ENCODE data around the gene ADCY10. TPM values are rescaled to one million over a fixed set of nuclear protein-coding genes. Genes with fewer than 3 reads are reported as not detected.

The ADCY10 gene
- total RNA-seq, 1 experiment from 2014 or later: 0.31 TPM

GRCh38 chr1:167881069-167881468 is 32.9 kb downstream of the ADCY10 start:
- CTCF ChIA-PET: no interaction called here
- no TSS peak for BruUV-seq (replicated peaks)
- H3K27ac Mint-ChIP-seq (ENCODE audit: unreplicated experiment): no peak overlapping the region
- intact Hi-C loops (cut with micrococcal nuclease; ENCODE audit: unreplicated experiment): no loop called here
- H3K4me3 Mint-ChIP-seq (ENCODE audit: low read depth, unreplicated experiment): no peak overlapping the region
- TF ChIP-seq, protein P1, sequence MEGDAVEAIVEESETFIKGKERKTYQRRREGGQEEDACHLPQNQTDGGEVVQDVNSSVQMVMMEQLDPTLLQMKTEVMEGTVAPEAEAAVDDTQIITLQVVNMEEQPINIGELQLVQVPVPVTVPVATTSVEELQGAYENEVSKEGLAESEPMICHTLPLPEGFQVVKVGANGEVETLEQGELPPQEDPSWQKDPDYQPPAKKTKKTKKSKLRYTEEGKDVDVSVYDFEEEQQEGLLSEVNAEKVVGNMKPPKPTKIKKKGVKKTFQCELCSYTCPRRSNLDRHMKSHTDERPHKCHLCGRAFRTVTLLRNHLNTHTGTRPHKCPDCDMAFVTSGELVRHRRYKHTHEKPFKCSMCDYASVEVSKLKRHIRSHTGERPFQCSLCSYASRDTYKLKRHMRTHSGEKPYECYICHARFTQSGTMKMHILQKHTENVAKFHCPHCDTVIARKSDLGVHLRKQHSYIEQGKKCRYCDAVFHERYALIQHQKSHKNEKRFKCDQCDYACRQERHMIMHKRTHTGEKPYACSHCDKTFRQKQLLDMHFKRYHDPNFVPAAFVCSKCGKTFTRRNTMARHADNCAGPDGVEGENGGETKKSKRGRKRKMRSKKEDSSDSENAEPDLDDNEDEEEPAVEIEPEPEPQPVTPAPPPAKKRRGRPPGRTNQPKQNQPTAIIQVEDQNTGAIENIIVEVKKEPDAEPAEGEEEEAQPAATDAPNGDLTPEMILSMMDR (IDR thresholded peaks at IDR 0.05; ENCODE audit: unreplicated experiment): no peak
- H3K4me1 Mint-ChIP-seq (ENCODE audit: low read depth, unreplicated experiment): peaks cover 7% of the 10 kb centered on the region
- no peaks in the 10 kb centered on the region for H3K27me3 Mint-ChIP-seq (ENCODE audit: unreplicated experiment)
- H3K9me3 Mint-ChIP-seq (ENCODE audit: low read depth, unreplicated experiment): peaks cover 3% of the 10 kb centered on the region
- H3K36me3 Mint-ChIP-seq (ENCODE audit: insufficient read depth, unreplicated experiment): no peaks in the 10 kb centered on the region
- DNase-seq: no peak

GRCh38 chr1:167880580-167881021 is 33.3 kb downstream of the ADCY10 start:
- H3K4me1 Mint-ChIP-seq (ENCODE audit: low read depth, unreplicated experiment): peaks cover 7% of the 10 kb centered on the region
- no peak overlapping the region for H3K27ac Mint-ChIP-seq (ENCODE audit: unreplicated experiment)
- H3K4me3 Mint-ChIP-seq (ENCODE audit: low read depth, unreplicated experiment): no peak overlapping the region
- peaks cover 3% of the 10 kb centered on the region for H3K9me3 Mint-ChIP-seq (ENCODE audit: low read depth, unreplicated experiment)
- no peak for DNase-seq
- TF ChIP-seq, protein P1 (IDR thresholded peaks at IDR 0.05; ENCODE audit: unreplicated experiment): no peak
- H3K27me3 Mint-ChIP-seq (ENCODE audit: unreplicated experiment): no peaks in the 10 kb centered on the region
- no TSS peak for BruUV-seq (replicated peaks)
- CTCF ChIA-PET: no interaction called here
- intact Hi-C loops (cut with micrococcal nuclease; ENCODE audit: unreplicated experiment): no loop called here
- H3K36me3 Mint-ChIP-seq (ENCODE audit: insufficient read depth, unreplicated experiment): no peaks in the 10 kb centered on the region

DNA sequence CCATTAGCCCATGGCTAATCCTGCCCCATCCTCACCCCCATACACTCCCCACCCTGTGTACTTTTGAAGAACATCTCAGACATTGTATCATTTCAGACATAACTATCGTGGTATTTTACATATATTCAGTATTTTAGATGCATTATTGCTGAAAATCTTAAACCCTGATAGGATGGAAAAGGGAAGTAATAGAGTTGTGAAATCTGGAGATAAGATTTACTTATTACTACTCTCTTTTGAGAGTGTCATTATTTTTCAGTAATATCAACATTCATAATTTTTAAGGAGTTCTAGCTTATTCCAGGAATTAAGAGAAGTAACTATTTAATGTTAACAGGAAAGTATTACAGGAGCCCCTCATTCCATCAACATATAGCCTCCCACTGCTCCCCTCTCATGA is 34.4 kb downstream of the ADCY10 start:
- CTCF ChIA-PET: no interaction called here
- DNase-seq: no peak
- no peaks in the 10 kb centered on the region for H3K27me3 Mint-ChIP-seq (ENCODE audit: unreplicated experiment)
- no peaks in the 10 kb centered on the region for H3K36me3 Mint-ChIP-seq (ENCODE audit: insufficient read depth, unreplicated experiment)
- no peaks in the 10 kb centered on the region for H3K9me3 Mint-ChIP-seq (ENCODE audit: low read depth, unreplicated experiment)
- H3K4me3 Mint-ChIP-seq (ENCODE audit: low read depth, unreplicated experiment): no peak overlapping the region
- TF ChIP-seq, protein P1 (IDR thresholded peaks at IDR 0.05; ENCODE audit: unreplicated experiment): no peak
- no TSS peak for BruUV-seq (replicated peaks)
- intact Hi-C loops (cut with micrococcal nuclease; ENCODE audit: unreplicated experiment): no loop called here
- peaks cover 7% of the 10 kb centered on the region for H3K4me1 Mint-ChIP-seq (ENCODE audit: low read depth, unreplicated experiment)
- H3K27ac Mint-ChIP-seq (ENCODE audit: unreplicated experiment): no peak overlapping the region

DNA sequence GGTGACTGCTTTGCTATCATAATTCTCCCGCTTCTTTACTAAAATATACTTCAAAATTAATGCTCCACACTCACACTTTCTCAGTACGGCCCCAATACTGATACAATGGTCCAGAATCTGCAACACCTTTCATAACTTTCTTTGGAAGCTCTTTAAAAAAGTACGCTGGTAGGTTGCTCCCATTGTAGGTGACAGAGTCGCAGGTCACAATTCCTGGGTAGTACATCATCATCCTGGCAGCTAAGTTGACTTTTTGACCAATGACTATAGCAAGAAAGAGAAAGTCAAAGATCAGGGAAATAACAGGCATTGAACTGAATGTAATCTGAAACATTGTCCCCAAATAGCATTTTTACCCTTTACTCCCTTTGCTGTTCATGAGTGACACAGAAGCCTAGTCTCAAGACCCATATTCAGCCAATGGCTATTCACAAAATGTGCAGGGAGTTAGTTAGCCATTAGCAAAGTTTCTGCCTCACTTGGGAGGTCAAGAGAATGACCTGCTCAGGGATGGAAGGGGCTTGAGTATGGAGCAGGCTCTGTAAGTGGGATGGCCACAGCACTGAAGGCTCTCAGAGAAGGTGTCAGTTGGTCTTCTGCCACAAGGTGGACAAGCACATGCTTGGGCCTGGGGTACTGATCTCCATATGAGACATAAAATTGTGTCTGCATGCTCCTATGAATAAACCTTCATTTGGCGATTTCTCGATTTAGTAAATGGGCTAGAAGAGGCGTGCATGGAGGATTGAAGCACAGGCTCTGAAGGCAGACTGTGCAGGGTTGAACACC is 35.4 kb downstream of the ADCY10 start:
- Mint-ChIP-seq H3K9me3 (ENCODE audit: low read depth, unreplicated experiment) (no peaks in the 10 kb centered on the region), H3K36me3 (ENCODE audit: insufficient read depth, unreplicated experiment) (no peaks in the 10 kb centered on the region), H3K4me1 (ENCODE audit: low read depth, unreplicated experiment) (peaks cover 7% of the 10 kb centered on the region), H3K27ac (ENCODE audit: unreplicated experiment) (no peak overlapping the region), H3K4me3 (ENCODE audit: low read depth, unreplicated experiment) (no peak overlapping the region), H3K27me3 (ENCODE audit: unreplicated experiment) (no peaks in the 10 kb centered on the region)
- CTCF ChIA-PET: no interaction called here
- TF ChIP-seq, protein P1 (IDR thresholded peaks at IDR 0.05; ENCODE audit: unreplicated experiment): no peak
- DNase-seq: no peak
- BruUV-seq (replicated peaks): no TSS peak
- intact Hi-C loops (cut with micrococcal nuclease; ENCODE audit: unreplicated experiment): no loop called here

Measured in Calu3 (cell line).